ENCODE results near the gene ACTC1. TPM values are rescaled to one million over a fixed set of nuclear protein-coding genes. Genes with fewer than 3 reads are reported as not detected.

Gene ACTC1
- total RNA-seq, 1 donor from 2014 or later: 4.0 TPM

GRCh38 chr15:34794590-34795206 lies 651 bp downstream of the ACTC1 start:
- Mint-ChIP-seq H3K9me3 (ENCODE audit: unreplicated experiment) (no peaks in the 10 kb centered on the region), H3K36me3 (ENCODE audit: unreplicated experiment) (no peaks in the 10 kb centered on the region), H3K27ac (ENCODE audit: unreplicated experiment) (no peak overlapping the region), H3K4me3 (ENCODE audit: unreplicated experiment) (peak overlapping the region; percentile 56), H3K27me3 (ENCODE audit: unreplicated experiment) (peaks cover 34% of the 10 kb centered on the region), H3K4me1 (ENCODE audit: unreplicated experiment) (peaks cover 29% of the 10 kb centered on the region)
- no peak for DNase-seq (ENCODE audit: extremely low spot score, unreplicated experiment)
- TF ChIP-seq CTCF (IDR thresholded peaks at IDR 0.05): no peak

GRCh38 chr15:34793901-34794300 lies 1.4 kb downstream of the ACTC1 start:
- Mint-ChIP-seq H3K36me3 (ENCODE audit: unreplicated experiment) (no peaks in the 10 kb centered on the region), H3K4me3 (ENCODE audit: unreplicated experiment) (no peak overlapping the region), H3K4me1 (ENCODE audit: unreplicated experiment) (peaks cover 21% of the 10 kb centered on the region), H3K9me3 (ENCODE audit: unreplicated experiment) (no peaks in the 10 kb centered on the region), H3K27me3 (ENCODE audit: unreplicated experiment) (peaks cover 40% of the 10 kb centered on the region), H3K27ac (ENCODE audit: unreplicated experiment) (no peak overlapping the region)
- no peak for DNase-seq (ENCODE audit: extremely low spot score, unreplicated experiment)
- no peak for TF ChIP-seq CTCF (IDR thresholded peaks at IDR 0.05)

- Mint-ChIP-seq H3K27ac (ENCODE audit: unreplicated experiment) (no peak overlapping the region), H3K4me3 (ENCODE audit: unreplicated experiment) (no peak overlapping the region), H3K4me1 (ENCODE audit: unreplicated experiment) (peaks cover 18% of the 10 kb centered on the region), H3K27me3 (ENCODE audit: unreplicated experiment) (peaks cover 43% of the 10 kb centered on the region), H3K9me3 (ENCODE audit: unreplicated experiment) (no peaks in the 10 kb centered on the region), H3K36me3 (ENCODE audit: unreplicated experiment) (no peaks in the 10 kb centered on the region)
- TF ChIP-seq CTCF (IDR thresholded peaks at IDR 0.05): no peak
- no peak for DNase-seq (ENCODE audit: extremely low spot score, unreplicated experiment)
Observed at GRCh38 chr15:34793071-34793470, 2.3 kb downstream of the ACTC1 start.

GRCh38 chr15:34791701-34792100 lies 3.6 kb downstream of the ACTC1 start:
- no peaks in the 10 kb centered on the region for H3K9me3 Mint-ChIP-seq (ENCODE audit: unreplicated experiment)
- no peak overlapping the region for H3K4me3 Mint-ChIP-seq (ENCODE audit: unreplicated experiment)
- DNase-seq (ENCODE audit: extremely low spot score, unreplicated experiment): no peak

GRCh38 chr15:34790121-34790520 lies 5.2 kb downstream of the ACTC1 start:
- peaks cover 2% of the 10 kb centered on the region for H3K4me1 Mint-ChIP-seq (ENCODE audit: unreplicated experiment)
- peaks cover 65% of the 10 kb centered on the region for H3K27me3 Mint-ChIP-seq (ENCODE audit: unreplicated experiment)
- no peak for TF ChIP-seq CTCF (IDR thresholded peaks at IDR 0.05)
- no peak overlapping the region for H3K27ac Mint-ChIP-seq (ENCODE audit: unreplicated experiment)
- no peaks in the 10 kb centered on the region for H3K36me3 Mint-ChIP-seq (ENCODE audit: unreplicated experiment)
- no peaks in the 10 kb centered on the region for H3K9me3 Mint-ChIP-seq (ENCODE audit: unreplicated experiment)
- H3K4me3 Mint-ChIP-seq (ENCODE audit: unreplicated experiment): no peak overlapping the region
- DNase-seq (ENCODE audit: extremely low spot score, unreplicated experiment): no peak

More at GRCh38 chr15:34791701-34792100, 3.6 kb downstream of the ACTC1 start:
- Mint-ChIP-seq H3K27ac (ENCODE audit: unreplicated experiment) (no peak overlapping the region), H3K27me3 (ENCODE audit: unreplicated experiment) (peaks cover 52% of the 10 kb centered on the region), H3K4me1 (ENCODE audit: unreplicated experiment) (peaks cover 9% of the 10 kb centered on the region), H3K36me3 (ENCODE audit: unreplicated experiment) (no peaks in the 10 kb centered on the region)
- TF ChIP-seq CTCF (IDR thresholded peaks at IDR 0.05): no peak
